Stimulated activated CD8-positive, alpha-beta memory T cell treated with anti-CD3 and anti-CD28 coated beads, Interleukin-4, amount 100 ng/mL, for 4 hours (primary cell): ENCODE data around the gene OLIG1.

Experiments
- DNase-seq, 2 donors: peaks; one replicate each; pipeline ENCODE4 v3.0.0-alpha.2; 2020; ENCODE audit warnings: low read depth in 2 of 2, low spot score in 1 of 2

Gene OLIG1

DNA sequence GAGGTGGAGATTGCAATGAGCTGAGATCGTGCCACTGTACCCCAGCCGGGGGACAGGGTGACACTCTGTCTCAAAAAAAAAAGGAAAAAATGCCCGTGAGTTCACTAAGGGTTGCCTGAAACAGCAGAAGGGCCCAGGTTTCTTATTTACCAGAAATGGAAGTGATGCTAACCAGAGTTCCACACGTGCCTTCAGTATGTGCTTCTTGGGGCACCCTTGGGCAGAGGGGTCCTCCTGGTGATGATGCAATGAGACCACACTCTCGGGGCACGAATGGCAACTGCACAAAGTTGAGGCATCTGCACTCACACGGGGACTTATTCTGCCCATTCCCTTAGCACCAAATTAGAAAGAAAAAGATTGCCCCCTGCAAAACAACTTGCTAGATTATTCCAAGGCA, 29.2 kb downstream of the OLIG1 start:
- no peak for DNase-seq

DNA sequence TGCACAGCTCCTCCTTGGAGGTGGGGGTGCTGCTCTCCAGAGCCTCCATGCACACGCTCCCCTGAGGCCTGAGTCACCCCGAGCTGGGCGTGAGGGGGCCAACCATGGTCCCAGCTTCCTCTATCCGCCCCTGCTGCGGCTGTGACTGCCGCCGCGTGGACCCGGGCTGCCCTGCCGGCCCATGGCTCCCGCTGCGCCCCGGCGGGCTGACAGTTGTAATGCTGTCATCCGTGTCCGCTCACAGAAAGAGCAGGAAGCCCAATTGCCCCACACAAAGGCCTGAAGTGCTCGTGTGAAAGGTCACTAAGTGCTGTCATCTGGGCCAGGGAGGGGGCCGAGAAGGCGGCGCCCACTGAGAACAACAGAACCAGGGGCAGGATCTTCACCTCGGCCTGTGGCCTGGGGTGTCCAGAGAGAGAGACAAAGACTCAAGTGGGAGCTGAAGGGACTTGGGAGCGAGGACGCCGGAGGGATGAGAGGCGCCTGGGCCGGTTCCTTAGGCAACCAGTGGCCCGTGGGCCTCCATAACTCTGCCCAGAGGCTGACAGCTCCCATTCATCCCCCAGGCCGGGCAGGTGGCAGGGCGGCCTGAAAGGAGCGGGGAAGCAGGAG, 31.5 kb downstream of the OLIG1 start:
- no peak for DNase-seq

DNA sequence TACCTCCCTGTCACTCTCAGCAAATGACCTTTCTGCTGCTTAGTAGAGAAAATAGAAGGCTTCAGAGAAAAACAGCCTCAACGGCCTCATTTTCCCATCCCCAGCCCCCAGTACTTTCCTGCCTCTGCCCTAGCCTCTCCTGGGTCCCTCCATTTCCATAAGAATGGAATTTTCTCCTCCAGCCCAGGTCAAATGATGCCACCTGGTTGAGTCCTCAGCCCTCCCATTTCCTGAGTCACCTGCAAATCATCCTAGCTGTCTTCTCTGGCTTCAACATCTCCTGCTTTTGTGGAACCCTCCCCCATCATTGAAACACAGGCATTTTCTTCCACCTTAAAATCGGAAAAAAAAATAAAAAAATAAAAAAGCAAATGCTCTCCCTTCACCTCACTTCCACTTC, 35.1 kb downstream of the OLIG1 start:
- no peak for DNase-seq

DNA sequence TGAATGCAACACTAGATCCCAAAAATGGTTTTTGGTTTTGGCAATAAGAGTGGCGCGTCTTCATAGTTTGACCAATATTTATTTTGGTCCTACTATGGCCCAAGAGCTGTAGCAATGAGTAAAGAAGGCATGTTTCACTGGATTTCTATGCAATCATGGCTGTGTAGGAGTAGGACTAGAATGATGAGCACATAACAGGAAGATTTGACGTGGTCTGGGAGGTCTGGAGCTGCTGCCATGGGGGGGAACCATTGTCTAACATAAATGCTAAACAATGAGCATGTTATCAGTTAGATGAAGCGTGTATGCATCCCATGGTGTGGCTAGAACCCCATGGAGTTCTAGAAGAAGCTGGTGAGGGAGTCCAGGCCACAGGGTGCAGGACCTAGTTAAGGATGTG, 38.3 kb downstream of the OLIG1 start:
- no peak for DNase-seq

DNA sequence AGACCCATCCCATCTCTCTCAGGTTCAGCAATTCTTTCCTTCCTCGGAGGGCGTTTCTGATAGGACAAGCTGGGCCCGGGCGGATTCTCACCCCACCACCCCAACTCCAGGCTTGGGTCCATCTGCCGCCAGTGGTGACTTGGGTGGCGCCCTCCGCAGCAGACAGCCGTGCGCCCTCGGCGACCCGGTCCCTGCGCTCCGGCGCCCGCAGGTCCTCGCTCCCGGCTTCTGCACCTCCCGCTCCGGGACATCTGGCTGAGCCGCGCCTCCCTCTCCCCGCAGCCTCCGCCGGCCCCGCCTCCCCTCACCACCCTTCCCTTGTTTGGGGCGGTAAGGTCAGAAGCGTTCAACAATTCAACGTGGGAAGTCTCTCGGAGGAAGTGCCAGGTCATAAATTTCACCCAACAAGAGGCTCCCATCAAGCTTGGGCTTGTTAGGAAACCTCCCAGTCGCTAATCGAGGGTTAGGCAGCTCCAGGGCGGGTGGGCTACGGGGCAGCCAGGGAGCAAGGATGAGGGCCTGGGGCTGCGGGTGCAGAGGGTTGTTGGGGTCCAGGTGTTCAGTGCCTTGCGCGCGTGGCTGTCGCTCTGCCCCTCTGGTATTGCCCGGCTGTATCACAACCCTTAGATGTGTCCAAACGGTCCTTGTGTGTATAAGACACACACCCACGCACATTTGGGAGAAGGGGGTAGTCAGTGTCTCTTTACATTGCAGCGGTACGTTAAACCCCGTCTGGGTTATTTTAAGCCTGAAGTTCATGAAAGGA, 39.8 kb downstream of the OLIG1 start:
- no peak for DNase-seq

DNA sequence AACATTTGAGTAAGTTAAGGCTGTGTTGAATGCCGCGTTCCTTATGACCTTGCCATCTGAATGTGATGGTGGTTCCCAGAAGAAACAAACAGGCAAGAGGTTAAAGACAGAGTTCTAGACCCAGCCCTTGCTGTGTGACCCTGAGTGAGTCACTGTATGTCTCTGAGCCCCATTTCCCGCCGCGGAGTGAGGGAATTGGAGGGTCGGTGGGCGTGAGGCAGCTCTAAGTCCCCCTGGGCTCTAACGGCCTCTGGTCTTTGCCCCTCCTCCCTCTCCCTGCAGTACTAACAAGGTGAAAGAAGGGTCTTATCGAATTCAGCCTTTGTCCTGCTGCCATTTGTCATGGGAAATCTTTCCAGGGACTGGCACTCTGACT, 40.4 kb downstream of the OLIG1 start:
- no peak for DNase-seq

DNA sequence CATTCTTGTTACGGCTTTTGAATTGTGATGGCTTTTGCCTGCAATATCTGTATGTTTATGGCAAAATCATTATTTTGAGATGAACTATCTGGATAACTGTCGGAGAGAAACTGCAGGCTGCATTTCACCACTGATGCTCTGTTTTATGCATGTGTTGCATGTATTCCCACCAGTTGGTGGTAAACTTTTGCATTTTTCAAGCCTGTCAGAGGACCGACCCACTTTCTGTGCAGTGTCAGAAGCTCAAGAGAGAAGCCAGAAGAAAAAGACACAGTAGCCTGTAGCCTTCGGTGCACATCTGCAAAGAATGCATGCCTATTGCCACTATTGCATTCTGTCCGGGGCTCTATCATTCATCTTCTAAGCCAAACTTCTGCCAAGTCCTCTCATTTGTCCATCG, 41.6 kb downstream of the OLIG1 start:
- no peak for DNase-seq

DNA sequence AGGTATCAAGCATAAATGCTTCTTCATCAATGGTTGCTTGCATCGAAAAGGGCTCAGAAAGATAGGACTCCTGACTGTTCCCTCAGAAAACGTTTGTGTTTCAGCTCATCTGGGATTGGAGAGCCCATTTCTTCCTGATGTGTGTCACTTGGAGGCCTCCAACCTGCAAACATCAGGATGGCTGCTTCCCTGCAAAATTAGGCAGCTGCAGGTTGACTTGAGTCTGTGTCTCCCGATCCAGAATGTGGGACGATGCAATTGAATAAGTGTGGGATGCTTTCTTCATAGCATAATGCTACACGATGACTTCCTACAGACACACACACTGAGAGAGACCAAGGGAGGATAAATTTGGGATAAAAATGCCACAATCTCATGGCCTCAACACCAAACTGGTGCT, 42.2 kb downstream of the OLIG1 start:
- no peak for DNase-seq

DNA sequence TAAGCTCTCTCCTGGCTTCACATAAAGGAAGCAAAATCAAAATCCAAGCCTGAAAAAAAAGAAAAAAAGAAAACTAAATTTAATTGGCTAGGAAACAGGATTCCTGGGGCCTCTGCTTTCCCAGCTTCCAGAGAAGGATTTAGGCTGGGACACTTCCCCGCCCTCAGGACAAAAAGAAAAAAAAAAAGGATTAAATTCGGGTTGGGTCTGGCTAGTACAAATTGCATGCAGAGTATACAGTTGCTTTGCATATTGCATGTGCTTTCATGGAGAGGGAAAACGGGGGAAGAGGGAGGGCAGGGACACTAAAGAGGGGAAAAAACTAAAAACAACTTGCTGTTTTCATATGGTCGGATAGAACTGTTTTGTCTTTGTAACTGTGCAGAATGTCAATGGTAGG, 42.7 kb downstream of the OLIG1 start:
- no peak for DNase-seq

DNA sequence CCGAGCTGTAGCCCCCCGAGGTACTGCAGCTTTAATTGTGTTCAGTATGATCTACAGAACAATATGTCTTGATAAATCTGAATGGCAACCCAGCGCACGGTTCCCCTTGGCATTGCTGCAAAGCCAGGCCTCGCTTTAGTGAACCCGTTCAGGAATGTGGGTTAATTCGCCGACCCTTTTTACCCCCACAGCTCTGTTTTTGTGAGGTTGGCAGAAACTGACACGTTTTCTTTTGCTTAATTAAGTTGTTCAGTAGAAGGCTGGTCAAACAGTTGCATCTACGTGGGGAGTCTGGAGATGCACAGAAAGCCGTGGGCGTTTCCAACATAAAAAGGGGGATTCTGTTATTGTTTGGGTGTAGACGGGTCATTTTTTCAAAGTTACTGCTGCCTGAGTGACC, 43.2 kb downstream of the OLIG1 start:
- no peak for DNase-seq

DNA sequence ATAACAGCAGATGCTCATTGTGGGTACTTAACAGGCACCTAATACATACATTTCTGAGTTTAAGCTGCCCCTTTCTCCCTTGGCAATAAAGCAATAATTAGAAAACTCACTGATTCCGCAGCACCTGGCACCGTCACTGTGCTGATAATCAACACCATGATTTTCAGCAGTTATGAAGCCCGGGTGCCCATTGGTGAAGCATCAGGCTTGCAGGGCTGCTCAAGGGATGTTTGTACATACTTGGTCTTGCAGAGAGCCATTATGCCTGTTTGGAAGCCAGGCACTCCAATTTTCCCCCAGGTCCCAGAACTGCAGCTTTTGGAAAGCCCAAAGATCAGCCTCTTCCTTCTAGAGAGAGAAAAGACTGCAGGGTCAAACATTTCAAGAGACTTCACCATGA, 44.3 kb downstream of the OLIG1 start:
- no peak for DNase-seq

DNA sequence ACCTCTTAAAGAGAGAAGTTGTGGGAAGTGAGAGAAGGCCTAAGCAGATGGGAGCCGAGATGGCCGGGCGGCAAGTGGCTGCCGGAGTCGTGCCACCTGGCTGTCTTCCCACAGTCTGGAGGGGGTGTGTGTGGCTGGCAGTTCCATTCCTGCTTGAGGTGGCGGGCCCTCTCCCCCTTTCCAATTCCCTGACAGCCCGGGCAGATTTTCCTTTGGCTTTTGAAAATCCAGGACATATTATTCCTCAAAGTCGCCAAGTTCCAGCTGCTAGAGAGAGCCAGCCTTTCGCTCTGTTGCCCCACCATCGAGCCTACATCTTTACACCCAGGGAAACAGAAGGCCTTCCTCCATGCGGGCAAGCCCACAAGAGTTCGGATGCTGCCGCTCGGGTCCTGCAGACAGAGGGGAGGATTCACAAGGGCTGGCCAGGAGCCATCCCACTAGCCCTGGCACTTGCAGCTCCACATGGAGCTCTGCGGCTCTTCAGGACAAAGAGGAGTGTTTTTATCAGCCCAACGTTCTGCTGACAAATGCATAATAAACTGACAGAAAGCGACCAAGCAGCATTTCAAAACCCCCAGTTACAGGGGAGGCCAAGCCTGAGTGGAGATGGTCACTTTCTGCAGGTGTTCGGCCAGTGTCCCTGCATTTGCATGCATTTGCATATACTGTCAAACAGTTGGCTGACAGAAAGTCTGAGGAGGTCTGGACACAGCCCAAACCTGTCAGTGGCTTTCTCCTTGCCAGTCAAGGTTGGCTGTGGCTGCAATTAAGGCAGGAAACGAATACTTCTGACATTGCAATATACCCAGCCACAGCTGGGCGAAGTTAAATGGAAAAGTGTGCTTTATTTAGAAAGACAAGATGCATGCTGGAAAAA, 45.9 kb downstream of the OLIG1 start:
- DNase-seq: no peak

DNA sequence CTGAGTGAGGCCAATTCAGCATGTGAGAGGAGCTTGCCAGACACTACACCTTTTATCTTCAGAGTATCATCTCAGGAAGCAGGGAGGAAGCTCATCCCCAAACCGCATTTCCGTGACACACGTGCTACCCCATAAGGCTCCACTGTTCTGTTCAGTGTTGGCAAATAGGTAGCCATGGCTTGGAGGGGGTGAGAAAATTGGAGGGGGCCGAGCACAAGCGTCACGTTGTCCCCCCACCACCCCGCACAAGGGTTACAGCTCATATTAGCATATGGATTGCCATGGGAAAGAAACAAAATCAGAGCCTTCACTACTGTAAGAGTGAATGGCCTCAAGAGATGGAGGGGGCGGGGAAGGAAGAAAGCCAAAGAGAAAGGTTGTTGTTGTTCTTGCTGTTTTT, 46.7 kb downstream of the OLIG1 start:
- DNase-seq: no peak

DNA sequence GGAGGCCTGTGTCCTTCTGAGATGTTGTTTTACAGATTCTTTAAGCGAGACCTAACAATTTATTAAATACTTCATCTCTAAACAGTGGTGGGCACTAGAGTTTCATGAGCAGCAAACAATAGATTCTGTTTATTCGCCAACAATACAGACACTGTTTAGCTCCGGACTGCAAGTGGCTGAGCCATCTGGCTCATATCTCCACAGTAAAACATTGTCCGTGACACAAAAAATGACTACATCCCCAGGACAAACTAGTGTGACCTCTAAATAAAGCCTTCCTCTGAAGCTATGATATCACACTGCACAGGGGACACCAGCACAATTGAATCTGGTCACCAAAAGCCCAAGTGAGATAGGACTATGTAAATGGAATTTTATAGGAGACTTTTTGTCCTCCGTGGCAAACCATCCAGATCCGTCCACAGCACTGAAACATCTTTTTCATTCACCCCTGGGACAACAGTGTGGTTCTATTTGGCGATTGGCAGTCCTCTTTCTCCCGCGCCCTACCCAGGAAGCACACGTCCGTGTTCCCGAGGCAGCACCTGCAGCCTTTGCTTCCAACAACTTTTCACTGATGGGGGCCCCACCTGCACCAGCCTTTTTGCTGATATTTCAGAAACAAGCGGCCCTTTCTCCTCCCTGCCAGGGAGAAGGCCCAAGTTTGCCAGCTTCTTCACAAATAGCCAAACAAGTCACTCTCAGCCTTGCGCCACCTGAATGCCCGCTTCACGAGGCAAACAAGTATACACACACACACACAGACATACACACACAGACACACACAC, 47.4 kb downstream of the OLIG1 start:
- DNase-seq: no peak
